Naive thymus-derived CD4-positive, alpha-beta T cell (primary cell): ENCODE measurements around the gene SLC22A17. TPM values are rescaled to one million over a fixed set of nuclear protein-coding genes. Genes with fewer than 3 reads are reported as not detected.

ENCODE experiments used
- ATAC-seq: fragments of 150-1000 bp; cut with Tn5 transposase; 2 replicates; pipeline ENCODE4 v1.10.0; 2021; ENCODE audit warnings: mild to moderate bottlenecking, moderate library complexity
- CTCF ChIA-PET: fragments of 350-600 bp; sonication (Branson Sonifier 250); formaldehyde crosslinking; loops from one replicate; lab custom pipeline; 2021; ENCODE audit warnings: antibody characterized with exemption; lab: Charles Lee
- POLR2A ChIA-PET: fragments of 350-600 bp; sonication (Branson Sonifier 250); formaldehyde crosslinking; loops from one replicate; lab custom pipeline; 2021; ENCODE audit warnings: antibody characterized with exemption, inconsistent platforms; lab: Charles Lee
- DNase-seq, 9 donors: peaks; one replicate each; pipeline versions ENCODE4 v3.0.0 to v3.0.0-alpha.2; 2020 to 2022; ENCODE audit warnings: mixed read lengths in 1 of 9
- H3K27ac ChIP-seq: one replicate; pipeline ENCODE4 v1.7.0; 2013; ENCODE audit warnings: mild to moderate bottlenecking, low read depth, low read length, moderate library complexity
- H3K27me3 ChIP-seq, 2 donors: one replicate each; pipeline ENCODE4 v1.7.0; 2013; ENCODE audit warnings: low read length in 2 of 2, mild to moderate bottlenecking in 2 of 2, moderate library complexity in 2 of 2; ENCODE audit not compliant: control insufficient read depth in 2 of 2, insufficient read depth in 2 of 2
- H3K36me3 ChIP-seq, 3 experiments: 1 replicate in 2 of 3; 2 replicates in 1 of 3; pipeline ENCODE4 v1.7.0; 2013; ENCODE audit warnings: low read length in 3 of 3, mild to moderate bottlenecking in 3 of 3, moderate library complexity in 1 of 3; ENCODE audit not compliant: insufficient read depth in 3 of 3, control insufficient read depth in 2 of 3
- H3K4me1 ChIP-seq, 2 donors: one replicate each; pipeline ENCODE4 v1.7.0; 2013; ENCODE audit warnings: low read length in 2 of 2, mild to moderate bottlenecking in 2 of 2, moderate library complexity in 1 of 2; ENCODE audit not compliant: control insufficient read depth in 2 of 2, insufficient read depth in 2 of 2
- H3K4me3 ChIP-seq: 2 replicates; pipeline ENCODE4 v1.7.0; 2013; ENCODE audit warnings: mild to moderate bottlenecking, low read length
- H3K9me3 ChIP-seq, 3 experiments: 1 replicate in 2 of 3; 2 replicates in 1 of 3; pipeline ENCODE4 v1.7.0; 2013; ENCODE audit warnings: low read length in 3 of 3; ENCODE audit not compliant: control insufficient read depth in 2 of 3
- H3K27ac Mint-ChIP-seq, 9 donors: one replicate each; pipeline ENCODE4 v1.8.0; 2020 to 2022; ENCODE audit warnings: mixed read lengths in 9 of 9, mild to moderate bottlenecking in 8 of 9, moderate library complexity in 5 of 9, inconsistent platforms in 2 of 9
- H3K27me3 Mint-ChIP-seq, 5 donors: one replicate each; pipeline ENCODE4 v1.8.0; 2021 to 2022; ENCODE audit warnings: mixed read lengths in 5 of 5, mild to moderate bottlenecking in 1 of 5
- H3K36me3 Mint-ChIP-seq, 5 donors: one replicate each; pipeline ENCODE4 v1.8.0; 2020 to 2022; ENCODE audit warnings: mixed read lengths in 5 of 5, mild to moderate bottlenecking in 3 of 5, inconsistent platforms in 1 of 5
- H3K4me1 Mint-ChIP-seq, 7 donors: one replicate each; pipeline ENCODE4 v1.8.0; 2020 to 2022; ENCODE audit warnings: mixed read lengths in 7 of 7, mild to moderate bottlenecking in 3 of 7, inconsistent platforms in 1 of 7
- H3K4me3 Mint-ChIP-seq, 10 donors: one replicate each; pipeline ENCODE4 v1.8.0; 2020 to 2022; ENCODE audit warnings: mild to moderate bottlenecking in 10 of 10, mixed read lengths in 10 of 10, moderate library complexity in 6 of 10, inconsistent platforms in 2 of 10
- H3K9me3 Mint-ChIP-seq, 11 donors: one replicate each; pipeline ENCODE4 v1.8.0; 2020 to 2022; ENCODE audit warnings: mixed read lengths in 11 of 11, mild to moderate bottlenecking in 4 of 11, inconsistent platforms in 1 of 11, moderate library complexity in 1 of 11
- intact Hi-C, 2 donors: fragments of 100-400 bp; cut with micrococcal nuclease; formaldehyde crosslinking; loops; one replicate each; pipeline ENCODE4 v1.15.1; 2023
- polyA plus RNA-seq, 2 donors: library from polyadenylated mRNA; unstranded; fragments of 300-500 nt; fragmentation: Illumina TruSeq; gene quantifications; one replicate each; pipeline ENCODE4 v1.2.3, GENCODE V29; 2021
- total RNA-seq, 6 experiments: library from RNA in 5 of 6; stranded (reverse) in 5 of 6; gene quantifications; 1 replicate in 5 of 6; 2 replicates in 1 of 6; pipeline ENCODE4 v1.2.3 and lab custom pipeline; 2021 to 2026

The SLC22A17 gene
- total and polyA plus RNA-seq, 7 experiments from 2014 or later: 1.9 to 30.0 (median 10.8) TPM

- H3K36me3 ChIP-seq: no peaks in the 10 kb centered on the region
- intact Hi-C loops: no loop called here
- no peaks in the 10 kb centered on the region for H3K4me1 ChIP-seq
- peaks cover 0 to 5% (median 3%) of the 10 kb centered on the region in 7 donors for H3K4me1 Mint-ChIP-seq
- H3K9me3 ChIP-seq: no peaks in the 10 kb centered on the region
- peaks cover 27 to 40% (median 33%) of the 10 kb centered on the region in 5 donors for H3K27me3 Mint-ChIP-seq
- ChIA-PET POLR2A (no interaction called here), CTCF (no interaction called here)
- H3K4me3 ChIP-seq: no peak overlapping the region
- H3K27ac ChIP-seq: no peak overlapping the region
- H3K9me3 Mint-ChIP-seq: peaks cover 0 to 3% (median 0%) of the 10 kb centered on the region in 11 donors
- H3K4me3 Mint-ChIP-seq: no peak overlapping the region
- no peak for DNase-seq
- ATAC-seq: no peak
- H3K27ac Mint-ChIP-seq: no peak overlapping the region
- no peaks in the 10 kb centered on the region for H3K27me3 ChIP-seq
- no peaks in the 10 kb centered on the region for H3K36me3 Mint-ChIP-seq
These were observed 13.2 kb upstream of the SLC22A17 start for GRCh38 chr14:23365732-23366425.

- Histone ChIP-seq H3K27ac (no peak within 1 kb of the TSS), H3K9me3 (no peaks in the 10 kb centered on the region), H3K36me3 (no peaks in the 10 kb centered on the region), H3K4me3 (no peak within 1 kb of the TSS), H3K27me3 (no peaks in the 10 kb centered on the region), H3K4me1 (no peaks in the 10 kb centered on the region)
- POLR2A ChIA-PET: no interaction called here
- peaks cover 0 to 3% (median 0%) of the 10 kb centered on the region in 11 donors for H3K9me3 Mint-ChIP-seq
- peaks cover 0 to 5% (median 3%) of the 10 kb centered on the region in 7 donors for H3K4me1 Mint-ChIP-seq
- peaks cover 27 to 40% (median 33%) of the 10 kb centered on the region in 5 donors for H3K27me3 Mint-ChIP-seq
- intact Hi-C loops: no loop called here
- peak within 1 kb of the TSS in 1 of 9 donors; percentile 59 for H3K27ac Mint-ChIP-seq
- H3K4me3 Mint-ChIP-seq: peak within 1 kb of the TSS in 5 of 10 donors; percentile 12 to 71 (median 35)
- CTCF ChIA-PET: no interaction called here
- ATAC-seq (no peak), DNase-seq (no peak)
- H3K36me3 Mint-ChIP-seq: no peaks in the 10 kb centered on the region
These were observed 12.5 kb upstream of the SLC22A17 start, which contains the start of gene EFS for GRCh38 chr14:23365036-23365731. EFS (minus strand) TSS chr14:23365172; CDS start chr14:23365025, 147 bp downstream.

- DNase-seq (no peak), ATAC-seq (no peak)
- peaks cover 0 to 5% (median 3%) of the 10 kb centered on the region in 7 donors for H3K4me1 Mint-ChIP-seq
- no peaks in the 10 kb centered on the region for H3K36me3 Mint-ChIP-seq
- peak overlapping the region in 1 of 9 donors; percentile 59 for H3K27ac Mint-ChIP-seq
- Histone ChIP-seq H3K27ac (no peak overlapping the region), H3K4me1 (no peaks in the 10 kb centered on the region), H3K27me3 (no peaks in the 10 kb centered on the region), H3K9me3 (no peaks in the 10 kb centered on the region), H3K4me3 (no peak overlapping the region), H3K36me3 (no peaks in the 10 kb centered on the region)
- H3K27me3 Mint-ChIP-seq: peaks cover 27 to 40% (median 33%) of the 10 kb centered on the region in 5 donors
- intact Hi-C loops: no loop called here
- peaks cover 0 to 3% (median 0%) of the 10 kb centered on the region in 11 donors for H3K9me3 Mint-ChIP-seq
- H3K4me3 Mint-ChIP-seq: peak overlapping the region in 4 of 10 donors; percentile 12 to 71 (median 48)
- CTCF ChIA-PET: no interaction called here
- POLR2A ChIA-PET: no interaction called here
These were observed 11.7 kb upstream of the SLC22A17 start for GRCh38 chr14:23364164-23365035.

- no peak for DNase-seq
- H3K4me1 ChIP-seq: no peaks in the 10 kb centered on the region
- no peaks in the 10 kb centered on the region for H3K36me3 ChIP-seq
- Mint-ChIP-seq H3K36me3 (no peaks in the 10 kb centered on the region), H3K27me3 (peaks cover 18 to 25% (median 22%) of the 10 kb centered on the region in 5 donors), H3K9me3 (no peaks in the 10 kb centered on the region), H3K4me1 (peaks cover 0 to 5% (median 3%) of the 10 kb centered on the region in 7 donors), H3K4me3 (no peak overlapping the region), H3K27ac (no peak overlapping the region)
- POLR2A ChIA-PET: no interaction called here
- no peak overlapping the region for H3K4me3 ChIP-seq
- H3K27me3 ChIP-seq: no peaks in the 10 kb centered on the region
- CTCF ChIA-PET: no interaction called here
- intact Hi-C loops: no loop called here
- H3K9me3 ChIP-seq: no peaks in the 10 kb centered on the region
- H3K27ac ChIP-seq: no peak overlapping the region
- no peak for ATAC-seq
These were observed 9.5 kb upstream of the SLC22A17 start for GRCh38 chr14:23362200-23362599.

GRCh38 chr14:23361763-23362162 lies 9.1 kb upstream of the SLC22A17 start:
- Histone ChIP-seq H3K4me1 (no peaks in the 10 kb centered on the region), H3K27me3 (no peaks in the 10 kb centered on the region), H3K36me3 (no peaks in the 10 kb centered on the region), H3K9me3 (no peaks in the 10 kb centered on the region), H3K27ac (no peak overlapping the region), H3K4me3 (no peak overlapping the region)
- H3K27me3 Mint-ChIP-seq: peaks cover 13 to 21% (median 18%) of the 10 kb centered on the region in 5 donors
- peaks cover 0 to 5% (median 3%) of the 10 kb centered on the region in 7 donors for H3K4me1 Mint-ChIP-seq
- ChIA-PET POLR2A (no interaction called here), CTCF (no interaction called here)
- H3K4me3 Mint-ChIP-seq: no peak overlapping the region
- DNase-seq: no peak
- no peaks in the 10 kb centered on the region for H3K9me3 Mint-ChIP-seq
- no peak for ATAC-seq
- no peak overlapping the region for H3K27ac Mint-ChIP-seq
- no peaks in the 10 kb centered on the region for H3K36me3 Mint-ChIP-seq
- intact Hi-C loops: no loop called here

GRCh38 chr14:23361320-23361719 lies 8.6 kb upstream of the SLC22A17 start:
- ChIA-PET POLR2A (no interaction called here), CTCF (interaction anchor here (1.4 kb wide), 1 partner anchor 93 kb away, joined by 3 read pairs; no protein-coding TSS in a partner anchor)
- Mint-ChIP-seq H3K4me3 (no peak overlapping the region), H3K4me1 (peaks cover 0 to 5% (median 3%) of the 10 kb centered on the region in 7 donors), H3K27me3 (peaks cover 9 to 18% (median 17%) of the 10 kb centered on the region in 5 donors), H3K27ac (no peak overlapping the region), H3K36me3 (no peaks in the 10 kb centered on the region), H3K9me3 (no peaks in the 10 kb centered on the region)
- H3K4me1 ChIP-seq: no peaks in the 10 kb centered on the region
- H3K4me3 ChIP-seq: no peak overlapping the region
- no peaks in the 10 kb centered on the region for H3K27me3 ChIP-seq
- ATAC-seq: no peak
- H3K27ac ChIP-seq: no peak overlapping the region
- no peak for DNase-seq
- intact Hi-C loops: no loop called here
- H3K36me3 ChIP-seq: no peaks in the 10 kb centered on the region
- no peaks in the 10 kb centered on the region for H3K9me3 ChIP-seq
